ENCODE data around the gene PRDM11. TPM values are rescaled to one million over a fixed set of nuclear protein-coding genes. Genes with fewer than 3 reads are reported as not detected.
A peak's percentile ranks its signal among the peaks of the same experiment; 100 is the strongest.

The PRDM11 gene
- total and polyA plus RNA-seq, 7 donors: 2.3 to 14.2 (median 7.2) TPM

GRCh38 chr11:45105233-45105983 is 41.0 kb upstream of the PRDM11 start:
- Histone ChIP-seq H3K9me3 (no peaks in the 10 kb centered on the region), H3K27ac (no peak overlapping the region), H3K36me3 (ENCODE audit: insufficient read depth in 1 of 2, low read depth in 1 of 2) (no peaks in the 10 kb centered on the region), H3K27me3 (ENCODE audit: insufficient read depth in 3 of 3, low read length in 2 of 3) (peaks cover 0 to 2% (median 0%) of the 10 kb centered on the region in 3 donors), H3K4me1 (peaks cover 3% of the 10 kb centered on the region), H3K4me3 (no peak overlapping the region)
- intact Hi-C loops (cut with DNase I): loop anchor here (2.0 to 5.0 kb wide), 2 partner anchors 179 to 483 kb away; no protein-coding TSS in a partner anchor
- ATAC-seq (peak; percentile 85 to 93 (median 86)), DNase-seq (peak; percentile 82 to 90)
- TF ChIP-seq CTCF (IDR thresholded peaks at IDR 0.05): peak; percentile 95
- WGBS, 3 donors: 25 to 27% (median 27%) methylated on average over 7 of the region's 7 CpGs

GRCh38 chr11:45105984-45106375 is 40.5 kb upstream of the PRDM11 start:
- no peak overlapping the region for H3K4me3 ChIP-seq
- ATAC-seq: no peak

DNA sequence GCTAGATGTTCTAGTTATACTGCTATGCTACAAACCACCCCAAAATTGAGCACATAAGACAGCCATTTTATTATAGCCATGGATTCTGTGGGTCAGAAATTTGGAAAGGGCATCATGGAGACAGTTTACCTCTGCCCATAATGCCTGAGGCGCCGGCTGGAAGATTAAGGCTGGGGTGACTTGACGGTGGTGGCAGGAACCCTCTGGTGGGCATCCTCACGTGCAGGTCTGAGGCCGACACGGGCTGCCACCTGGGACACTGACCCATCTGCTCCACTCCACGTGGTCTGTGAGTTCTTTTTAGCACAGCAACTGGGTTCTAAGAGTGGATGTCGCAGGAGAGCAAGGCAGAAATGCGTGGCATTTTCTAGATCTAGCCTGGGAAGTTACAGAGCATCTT is 40.0 kb upstream of the PRDM11 start:
- Histone ChIP-seq H3K9me3 (no peaks in the 10 kb centered on the region), H3K4me3 (no peak overlapping the region), H3K27me3 (ENCODE audit: insufficient read depth in 3 of 3, low read length in 2 of 3) (no peaks in the 10 kb centered on the region), H3K27ac (no peak overlapping the region), H3K36me3 (ENCODE audit: insufficient read depth in 1 of 2, low read depth in 1 of 2) (no peaks in the 10 kb centered on the region), H3K4me1 (peaks cover 3% of the 10 kb centered on the region)
- no peak for TF ChIP-seq CTCF (IDR thresholded peaks at IDR 0.05)
- intact Hi-C loops (cut with DNase I): loop anchor here in 1 of 2 donors (5.0 kb wide), 1 partner anchor 484 kb away; no protein-coding TSS in a partner anchor
- no peak for ATAC-seq
- WGBS, 3 donors: 73 to 78% (median 75%) methylated on average over 9 of the region's 9 CpGs
- DNase-seq: peak in 1 of 2 donors; percentile 49

More at GRCh38 chr11:45105984-45106375, 40.5 kb upstream of the PRDM11 start:
- H3K27ac ChIP-seq: no peak overlapping the region
- peak in 1 of 2 donors; percentile 49 for DNase-seq
- H3K36me3 ChIP-seq (ENCODE audit: insufficient read depth in 1 of 2, low read depth in 1 of 2): no peaks in the 10 kb centered on the region
- TF ChIP-seq CTCF (IDR thresholded peaks at IDR 0.05): no peak
- peaks cover 0 to under 1% (median 0%) of the 10 kb centered on the region in 3 donors for H3K27me3 ChIP-seq (ENCODE audit: insufficient read depth in 3 of 3, low read length in 2 of 3)
- H3K9me3 ChIP-seq: no peaks in the 10 kb centered on the region
- intact Hi-C loops (cut with DNase I): loop anchor here (2.0 to 5.0 kb wide), 2 partner anchors 179 to 484 kb away; no protein-coding TSS in a partner anchor
- WGBS, 3 donors: 65 to 70% (median 67%) methylated on average over 8 of the region's 8 CpGs
- H3K4me1 ChIP-seq: peaks cover 3% of the 10 kb centered on the region

GRCh38 chr11:45107029-45107428 is 39.4 kb upstream of the PRDM11 start:
- no peak overlapping the region for H3K4me3 ChIP-seq
- WGBS, 3 donors: 67 to 72% (median 69%) methylated on average over 5 of the region's 5 CpGs
- DNase-seq: no peak
- no peak for TF ChIP-seq CTCF (IDR thresholded peaks at IDR 0.05)
- no peaks in the 10 kb centered on the region for H3K36me3 ChIP-seq (ENCODE audit: insufficient read depth in 1 of 2, low read depth in 1 of 2)
- H3K27ac ChIP-seq: no peak overlapping the region
- no peak for ATAC-seq
- intact Hi-C loops (cut with DNase I): loop anchor here in 1 of 2 donors (5.0 kb wide), 1 partner anchor 485 kb away; no protein-coding TSS in a partner anchor
- peaks cover 0 to 2% (median 0%) of the 10 kb centered on the region in 3 donors for H3K27me3 ChIP-seq (ENCODE audit: insufficient read depth in 3 of 3, low read length in 2 of 3)
- peaks cover 3% of the 10 kb centered on the region for H3K4me1 ChIP-seq
- H3K9me3 ChIP-seq: no peaks in the 10 kb centered on the region

Data from psoas muscle (tissue), 8 donors.